Hematopoietic multipotent progenitor cell treated with erythropoietin and hydrocortisone succinate and interleukin-3 and kit ligand, for 8 days (in vitro differentiated cells): ENCODE results near the gene ECI2.

ENCODE experiments used
- DNase-seq: peaks from one replicate; pipeline ENCODE4 v3.0.0-alpha.2; 2015

ECI2 gene

GRCh38 chr6:4134841-4135664 is at the start of gene ECI2:
Gene ECI2 (minus strand): TSS chr6:4135575. CDS start chr6:4135560, 15 bp downstream.
- peak; percentile 72 for DNase-seq

GRCh38 chr6:4180652-4181255 is 45.4 kb upstream of the ECI2 start:
- peak; percentile 47 for DNase-seq

- no peak for DNase-seq
Measured at GRCh38 chr6:4179960-4180651, 44.7 kb upstream of the ECI2 start.

GRCh38 chr6:4178737-4179333 is 43.5 kb upstream of the ECI2 start:
- no peak for DNase-seq

GRCh38 chr6:4176907-4177306 is 41.5 kb upstream of the ECI2 start:
- DNase-seq, result peak; percentile 97

- no peak for DNase-seq
Measured at GRCh38 chr6:4174042-4174441, 38.7 kb upstream of the ECI2 start.

GRCh38 chr6:4172368-4172767 is 37.0 kb upstream of the ECI2 start:
- peak; percentile 47 for DNase-seq

GRCh38 chr6:4170297-4170696 is 34.9 kb upstream of the ECI2 start:
- no peak for DNase-seq

GRCh38 chr6:4169028-4169789 is 33.8 kb upstream of the ECI2 start:
- no peak for DNase-seq

GRCh38 chr6:4167833-4168232 is 32.5 kb upstream of the ECI2 start:
- no peak for DNase-seq

- no peak for DNase-seq
Measured at GRCh38 chr6:4167123-4167522, 31.7 kb upstream of the ECI2 start.

- no peak for DNase-seq
Measured at GRCh38 chr6:4164456-4164855, 29.1 kb upstream of the ECI2 start.

- peak; percentile 57 for DNase-seq
Measured at GRCh38 chr6:4164117-4164442, 28.7 kb upstream of the ECI2 start.

GRCh38 chr6:4163408-4164116 is 28.2 kb upstream of the ECI2 start:
- no peak for DNase-seq

- no peak for DNase-seq
Measured at GRCh38 chr6:4162370-4162769, 27.0 kb upstream of the ECI2 start.

- DNase-seq, result no peak
Measured at GRCh38 chr6:4159491-4159890, 24.1 kb upstream of the ECI2 start.

GRCh38 chr6:4157506-4157905 is 22.1 kb upstream of the ECI2 start:
- no peak for DNase-seq

- peak; percentile 89 for DNase-seq
Measured at GRCh38 chr6:4155848-4156466, 20.6 kb upstream of the ECI2 start.

- DNase-seq, result no peak
Measured at GRCh38 chr6:4153514-4153985, 18.2 kb upstream of the ECI2 start.

GRCh38 chr6:4145083-4145482 is 9.7 kb upstream of the ECI2 start:
- DNase-seq, result no peak

- DNase-seq, result no peak
Measured at GRCh38 chr6:4139272-4139671, 3.9 kb upstream of the ECI2 start.

- no peak for DNase-seq
Measured at GRCh38 chr6:4138186-4138585, 2.8 kb upstream of the ECI2 start.
